Trophoblast cell (in vitro differentiated cells and primary cell): Measurements from ENCODE around the gene SCRN2.

ENCODE experiments used
- DNase-seq, 2 donors: peaks; one replicate each; pipeline ENCODE4 v3.0.0-alpha.2; 2016
- H2AFZ ChIP-seq: 2 replicates; pipeline ENCODE4 v1.6.1; 2013; ENCODE audit warnings: low read length, moderate library complexity, mild to moderate bottlenecking; ENCODE audit not compliant: insufficient read depth, poor library complexity
- H2AK5ac ChIP-seq: 2 replicates; pipeline ENCODE4 v1.6.1; 2013; ENCODE audit warnings: mild to moderate bottlenecking, low read length
- H2BK120ac ChIP-seq: 2 replicates; pipeline ENCODE4 v1.6.1; 2013; ENCODE audit warnings: low read length, mild to moderate bottlenecking, moderate library complexity; ENCODE audit not compliant: insufficient read depth, poor library complexity
- H2BK12ac ChIP-seq: 2 replicates; pipeline ENCODE4 v1.6.1; 2013; ENCODE audit warnings: mild to moderate bottlenecking, low read length, moderate library complexity
- H2BK5ac ChIP-seq: 2 replicates; pipeline ENCODE4 v1.6.1; 2013; ENCODE audit warnings: low read length, low read depth, moderate library complexity, mild to moderate bottlenecking; ENCODE audit not compliant: poor library complexity
- H3K14ac ChIP-seq: 2 replicates; pipeline ENCODE4 v1.6.1; 2013; ENCODE audit warnings: mild to moderate bottlenecking, low read length
- H3K18ac ChIP-seq: 2 replicates; pipeline ENCODE4 v1.6.1; 2013; ENCODE audit warnings: mild to moderate bottlenecking, low read length
- H3K23ac ChIP-seq: 2 replicates; pipeline ENCODE4 v1.6.1; 2013; ENCODE audit warnings: low read length
- H3K27ac ChIP-seq: 2 replicates; pipeline ENCODE4 v1.5.1; 2013; ENCODE audit warnings: low read depth, mild to moderate bottlenecking, inconsistent platforms, low read length, moderate library complexity
- H3K27me3 ChIP-seq: 2 replicates; pipeline ENCODE4 v1.6.1; 2013; ENCODE audit warnings: inconsistent platforms, mild to moderate bottlenecking, low read length, moderate library complexity; ENCODE audit not compliant: insufficient read depth
- H3K36me3 ChIP-seq, 2 experiments: 1 replicate in 1 of 2; 2 replicates in 1 of 2; pipeline ENCODE4 v1.6.1; 2013; ENCODE audit warnings: low read length in 2 of 2, mild to moderate bottlenecking in 2 of 2, moderate library complexity in 1 of 2; ENCODE audit not compliant: insufficient read depth in 2 of 2, control insufficient read depth in 1 of 2
- H3K4ac ChIP-seq: 2 replicates; pipeline ENCODE4 v1.6.1; 2013; ENCODE audit warnings: low read depth, mild to moderate bottlenecking, low read length, moderate library complexity
- H3K4me1 ChIP-seq, 2 experiments: 1 replicate in 1 of 2; 2 replicates in 1 of 2; pipeline ENCODE4 v1.6.1; 2013; ENCODE audit warnings: low read length in 2 of 2, mild to moderate bottlenecking in 2 of 2, moderate library complexity in 1 of 2; ENCODE audit not compliant: insufficient read depth in 2 of 2, control insufficient read depth in 1 of 2
- H3K4me2 ChIP-seq: 2 replicates; pipeline ENCODE4 v1.6.1; 2013; ENCODE audit warnings: inconsistent platforms, mild to moderate bottlenecking, low read length, moderate library complexity
- H3K4me3 ChIP-seq: 2 replicates; pipeline ENCODE4 v1.5.1; 2013; ENCODE audit warnings: mild to moderate bottlenecking, low read depth, low read length, inconsistent platforms
- H3K79me1 ChIP-seq: one replicate; pipeline ENCODE4 v1.6.1; 2013; ENCODE audit warnings: low read length
- H3K79me2 ChIP-seq: 2 replicates; pipeline ENCODE4 v1.6.1; 2013; ENCODE audit warnings: low read length, mild to moderate bottlenecking; ENCODE audit not compliant: control insufficient read depth, insufficient read depth, poor library complexity
- H3K9ac ChIP-seq: 2 replicates; pipeline ENCODE4 v1.6.1; 2013; ENCODE audit warnings: mild to moderate bottlenecking, low read length
- H3K9me3 ChIP-seq: 2 replicates; pipeline ENCODE4 v1.6.1; 2013; ENCODE audit warnings: low read depth, mild to moderate bottlenecking, control low read depth, inconsistent platforms, low read length; ENCODE audit not compliant: insufficient read depth
- H4K12ac ChIP-seq: 2 replicates; pipeline ENCODE4 v1.6.1; 2013; ENCODE audit warnings: low read depth, mild to moderate bottlenecking, low read length, moderate library complexity
- H4K8ac ChIP-seq: 2 replicates; pipeline ENCODE4 v1.6.1; 2013; ENCODE audit warnings: low read depth, mild to moderate bottlenecking, low read length, moderate library complexity
- H4K91ac ChIP-seq: one replicate; pipeline ENCODE4 v1.6.1; 2013; ENCODE audit warnings: low read depth, mild to moderate bottlenecking, low read length, moderate library complexity
- WGBS: extraction: QIAGEN DNeasy Blood & Tissue Kit; methylation state at CpG from one replicate; pipeline ENCODE4 v1.1.7; 2013; ENCODE audit warnings: missing lambda C conversion rate; ENCODE audit not compliant: insufficient read length, insufficient coverage; ENCODE audit errors: extremely low coverage; 5-methylcytosine and 5-hydroxymethylcytosine counted together

The SCRN2 gene

DNA sequence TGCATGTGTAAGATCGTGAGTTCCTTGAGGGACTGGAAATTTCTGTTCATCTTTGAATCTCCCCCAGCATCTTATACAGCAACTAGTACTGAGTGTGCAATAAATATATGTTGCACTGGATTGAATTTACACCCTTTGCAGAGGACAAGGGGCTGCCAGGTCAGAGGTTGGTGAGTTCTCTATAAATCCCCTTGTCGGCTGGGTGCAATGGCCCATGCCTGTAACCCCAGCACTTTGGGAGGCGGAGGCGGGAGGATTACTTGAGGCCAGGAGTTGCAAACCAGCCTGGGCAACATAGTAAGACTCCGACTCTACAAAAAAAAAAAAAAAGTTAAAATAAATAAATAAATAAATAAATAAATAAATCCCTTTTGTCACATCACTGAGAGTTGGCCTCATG lies 19.3 kb upstream of the SCRN2 start:
- no peak overlapping the region for H4K91ac ChIP-seq
- H3K9me3 ChIP-seq: no peaks in the 10 kb centered on the region
- no peak overlapping the region for H3K23ac ChIP-seq
- H3K4me3 ChIP-seq: no peak overlapping the region
- no CpG with 5 or more reads among the region's 5 CpGs for WGBS
- no peak overlapping the region for H3K14ac ChIP-seq
- no peak for DNase-seq
- H3K27ac ChIP-seq: no peak overlapping the region
- H3K79me1 ChIP-seq: peaks cover 9% of the 10 kb centered on the region
- H2BK12ac ChIP-seq: no peak overlapping the region
- no peaks in the 10 kb centered on the region for H3K36me3 ChIP-seq
- H3K18ac ChIP-seq: no peak overlapping the region
- no peaks in the 10 kb centered on the region for H3K79me2 ChIP-seq
- no peak overlapping the region for H2AK5ac ChIP-seq
- no peak overlapping the region for H3K9ac ChIP-seq
- H4K12ac ChIP-seq: no peak overlapping the region
- no peak overlapping the region for H2BK120ac ChIP-seq
- no peak overlapping the region for H2BK5ac ChIP-seq
- H2AFZ ChIP-seq: no peak overlapping the region
- H4K8ac ChIP-seq: no peak overlapping the region
- peaks cover 14 to 16% of the 10 kb centered on the region in 2 experiments for H3K4me1 ChIP-seq
- H3K27me3 ChIP-seq: no peaks in the 10 kb centered on the region
- H3K4ac ChIP-seq: no peak overlapping the region
- no peak overlapping the region for H3K4me2 ChIP-seq

DNA sequence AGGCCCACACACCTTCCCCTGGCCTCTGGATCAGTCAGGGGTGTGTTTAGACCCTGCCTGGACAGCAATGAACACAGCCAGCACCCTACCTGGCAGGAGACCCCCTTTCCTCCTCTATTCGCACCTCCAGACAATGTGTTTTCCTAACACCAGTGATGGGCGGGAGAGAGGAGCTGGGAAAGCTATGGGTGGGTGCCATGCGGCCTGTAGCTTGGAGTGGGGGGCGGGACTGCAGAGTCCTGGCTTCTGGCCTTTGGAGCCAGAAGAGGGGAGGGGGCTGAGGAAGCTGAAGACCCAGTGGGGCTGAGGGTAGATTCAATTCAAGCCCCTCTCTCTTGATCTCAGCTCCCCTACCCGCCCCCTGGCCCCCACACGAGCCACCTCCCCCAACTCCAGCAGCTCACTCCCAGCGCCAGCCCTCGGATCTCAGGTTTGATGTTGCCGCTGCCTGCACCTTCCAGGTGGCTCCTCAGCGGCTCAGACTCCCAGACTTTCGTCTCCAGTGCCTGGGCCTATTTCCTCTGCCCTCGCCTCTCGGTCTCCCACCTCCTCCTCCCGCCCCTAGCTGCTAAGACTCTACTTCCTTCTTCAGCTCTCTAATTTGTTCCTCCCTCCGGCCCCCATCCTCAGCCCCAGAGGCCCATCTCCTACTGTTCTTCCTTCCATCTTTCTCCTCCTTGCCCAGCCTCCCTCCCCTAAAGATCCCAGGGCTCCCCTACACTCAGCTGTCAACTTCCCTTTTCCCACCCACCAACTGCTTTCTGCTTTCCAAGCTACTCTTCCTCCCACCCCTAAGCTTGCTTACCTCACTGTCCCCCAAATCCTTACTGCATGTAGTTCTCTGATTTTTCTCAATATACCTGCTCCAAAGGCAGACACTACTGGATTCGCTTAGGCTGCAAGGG lies 16.7 kb upstream of the SCRN2 start:
- Histone ChIP-seq H3K79me1 (peaks cover 4% of the 10 kb centered on the region), H3K14ac (peak overlapping the region; percentile 19), H2AK5ac (peak overlapping the region; percentile 51), H4K8ac (no peak overlapping the region), H3K27me3 (peaks cover 7% of the 10 kb centered on the region), H3K18ac (peak overlapping the region; percentile 38), H3K79me2 (no peaks in the 10 kb centered on the region), H3K23ac (no peak overlapping the region), H3K36me3 (no peaks in the 10 kb centered on the region), H4K12ac (no peak overlapping the region), H3K9ac (no peak overlapping the region), H2BK5ac (no peak overlapping the region), H2BK12ac (peak overlapping the region; percentile 60), H3K4me1 (peaks cover 15 to 16% of the 10 kb centered on the region in 2 experiments), H3K4me3 (no peak overlapping the region), H3K27ac (no peak overlapping the region), H3K4me2 (no peak overlapping the region), H3K9me3 (no peaks in the 10 kb centered on the region), H3K4ac (peak overlapping the region; percentile 31), H4K91ac (peak overlapping the region; percentile 27), H2AFZ (no peak overlapping the region), H2BK120ac (no peak overlapping the region)
- WGBS: no CpG with 5 or more reads among the region's 16 CpGs
- DNase-seq: no peak

DNA sequence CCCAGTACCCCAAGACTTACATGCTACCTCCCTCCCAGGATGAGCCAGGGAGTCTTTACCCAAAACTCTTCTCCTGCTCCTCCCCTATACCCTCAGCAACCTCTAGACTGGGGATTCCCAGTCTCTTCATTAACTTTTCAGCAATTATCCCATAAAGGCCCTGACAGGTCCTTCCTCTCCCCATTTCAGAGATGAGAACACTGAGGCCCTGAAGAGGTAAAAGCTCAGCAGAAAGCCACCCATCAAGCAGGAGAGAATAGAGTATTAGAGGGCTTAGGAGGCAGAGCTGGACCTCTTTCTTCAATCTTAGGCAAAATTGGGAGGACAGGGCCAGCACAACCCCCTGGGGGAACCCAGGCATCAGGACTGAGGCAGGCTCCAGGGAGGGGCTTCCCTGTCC lies 15.8 kb upstream of the SCRN2 start:
- H2BK12ac ChIP-seq: peak overlapping the region; percentile 11
- DNase-seq: no peak
- H2BK5ac ChIP-seq: no peak overlapping the region
- H3K4me3 ChIP-seq: no peak overlapping the region
- H3K27me3 ChIP-seq: peaks cover 13% of the 10 kb centered on the region
- H4K8ac ChIP-seq: no peak overlapping the region
- H3K4me1 ChIP-seq: peaks cover 12 to 17% of the 10 kb centered on the region in 2 experiments
- H2AK5ac ChIP-seq: peak overlapping the region; percentile 36
- no peak overlapping the region for H4K91ac ChIP-seq
- H3K9me3 ChIP-seq: no peaks in the 10 kb centered on the region
- no peak overlapping the region for H4K12ac ChIP-seq
- H3K18ac ChIP-seq: no peak overlapping the region
- H2BK120ac ChIP-seq: peak overlapping the region; percentile 21
- H3K27ac ChIP-seq: no peak overlapping the region
- peaks cover under 1% of the 10 kb centered on the region for H3K79me2 ChIP-seq
- no peak overlapping the region for H2AFZ ChIP-seq
- H3K79me1 ChIP-seq: peaks cover under 1% of the 10 kb centered on the region
- no peak overlapping the region for H3K23ac ChIP-seq
- H3K14ac ChIP-seq: no peak overlapping the region
- no peaks in the 10 kb centered on the region for H3K36me3 ChIP-seq
- H3K4me2 ChIP-seq: no peak overlapping the region
- H3K9ac ChIP-seq: no peak overlapping the region
- H3K4ac ChIP-seq: no peak overlapping the region

DNA sequence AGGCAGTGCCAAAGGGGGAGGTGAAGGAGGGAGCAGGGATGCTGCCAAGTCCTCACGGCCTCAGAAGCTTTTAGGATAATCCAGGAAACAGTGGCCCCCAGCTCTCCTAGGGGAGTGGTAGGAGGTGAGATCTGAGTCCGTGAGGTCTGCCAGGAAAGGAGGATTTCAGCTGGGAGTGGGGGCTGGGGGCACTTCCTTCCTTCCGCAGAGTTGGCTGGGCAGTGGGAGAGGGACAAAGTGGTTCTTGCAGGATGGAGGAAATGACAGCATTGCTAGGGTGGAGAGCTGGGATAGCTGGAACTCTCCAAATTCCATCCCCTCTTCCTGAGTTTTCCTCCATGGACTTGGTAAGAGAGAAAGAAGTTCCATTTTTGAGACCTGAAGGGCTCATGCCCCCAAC lies 14.7 kb upstream of the SCRN2 start:
- no peak overlapping the region for H2BK5ac ChIP-seq
- no CpG with 5 or more reads among the region's 3 CpGs for WGBS
- H3K79me1 ChIP-seq: peaks cover 7% of the 10 kb centered on the region
- no peak overlapping the region for H3K27ac ChIP-seq
- no peak overlapping the region for H2AFZ ChIP-seq
- no peak overlapping the region for H2BK12ac ChIP-seq
- no peak overlapping the region for H3K23ac ChIP-seq
- H3K4me3 ChIP-seq: no peak overlapping the region
- H4K8ac ChIP-seq: no peak overlapping the region
- H2BK120ac ChIP-seq: no peak overlapping the region
- no peaks in the 10 kb centered on the region for H3K36me3 ChIP-seq
- no peak overlapping the region for H4K91ac ChIP-seq
- H3K79me2 ChIP-seq: peaks cover 3% of the 10 kb centered on the region
- DNase-seq: no peak
- H2AK5ac ChIP-seq: no peak overlapping the region
- H3K4ac ChIP-seq: no peak overlapping the region
- no peak overlapping the region for H3K14ac ChIP-seq
- no peaks in the 10 kb centered on the region for H3K9me3 ChIP-seq
- H3K4me2 ChIP-seq: no peak overlapping the region
- no peak overlapping the region for H3K9ac ChIP-seq
- no peak overlapping the region for H4K12ac ChIP-seq
- peaks cover 12 to 22% of the 10 kb centered on the region in 2 experiments for H3K4me1 ChIP-seq
- H3K27me3 ChIP-seq: peaks cover 13% of the 10 kb centered on the region
- H3K18ac ChIP-seq: no peak overlapping the region
